ENCODE data around the gene NRXN3. TPM values are rescaled to one million over a fixed set of nuclear protein-coding genes. Genes with fewer than 3 reads are reported as not detected.
"Not testable (repeated sequence)": the region's sequence is repeated elsewhere in the genome, so short reads cannot be mapped to it uniquely, and the experiment has no call there.

Gene NRXN3
- total RNA-seq, 2 donors from 2014 or later, result 1.3 to 2.3 TPM

DNA sequence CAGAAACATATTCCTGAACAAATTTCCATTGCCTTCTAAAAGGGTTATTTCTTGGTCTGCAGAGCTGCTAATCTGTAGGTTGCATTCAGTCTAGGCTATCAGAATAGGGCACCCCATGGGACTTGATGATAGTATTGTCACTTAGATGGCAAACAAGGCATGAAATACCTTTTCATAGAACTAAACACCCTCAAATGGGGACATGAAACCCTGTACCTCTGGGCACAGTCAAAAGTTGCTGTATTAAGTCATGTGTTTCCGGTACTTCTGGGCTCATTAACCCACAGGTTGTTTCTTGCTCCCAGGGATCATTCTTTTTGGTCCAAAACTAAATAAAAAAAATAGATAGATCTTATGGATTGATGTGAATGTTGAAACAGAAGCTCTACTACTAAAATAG, 930.4 kb downstream of the NRXN3 start:
- ATAC-seq (no peak), DNase-seq (no peak)
- H3K27ac ChIP-seq, result no peak overlapping the region
- 96 to 100% methylated on average over 1 of the region's 1 CpG for WGBS, 2 donors
- TF ChIP-seq POLR2A (IDR thresholded peaks at IDR 0.05), result no peak
- TF ChIP-seq, protein P1, sequence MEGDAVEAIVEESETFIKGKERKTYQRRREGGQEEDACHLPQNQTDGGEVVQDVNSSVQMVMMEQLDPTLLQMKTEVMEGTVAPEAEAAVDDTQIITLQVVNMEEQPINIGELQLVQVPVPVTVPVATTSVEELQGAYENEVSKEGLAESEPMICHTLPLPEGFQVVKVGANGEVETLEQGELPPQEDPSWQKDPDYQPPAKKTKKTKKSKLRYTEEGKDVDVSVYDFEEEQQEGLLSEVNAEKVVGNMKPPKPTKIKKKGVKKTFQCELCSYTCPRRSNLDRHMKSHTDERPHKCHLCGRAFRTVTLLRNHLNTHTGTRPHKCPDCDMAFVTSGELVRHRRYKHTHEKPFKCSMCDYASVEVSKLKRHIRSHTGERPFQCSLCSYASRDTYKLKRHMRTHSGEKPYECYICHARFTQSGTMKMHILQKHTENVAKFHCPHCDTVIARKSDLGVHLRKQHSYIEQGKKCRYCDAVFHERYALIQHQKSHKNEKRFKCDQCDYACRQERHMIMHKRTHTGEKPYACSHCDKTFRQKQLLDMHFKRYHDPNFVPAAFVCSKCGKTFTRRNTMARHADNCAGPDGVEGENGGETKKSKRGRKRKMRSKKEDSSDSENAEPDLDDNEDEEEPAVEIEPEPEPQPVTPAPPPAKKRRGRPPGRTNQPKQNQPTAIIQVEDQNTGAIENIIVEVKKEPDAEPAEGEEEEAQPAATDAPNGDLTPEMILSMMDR (IDR thresholded peaks at IDR 0.05), result no peak
- H3K36me3 ChIP-seq (replicated peaks in 1 of 2; ENCODE audit: insufficient read depth in 1 of 2, low read depth in 2 of 2), result no peaks in the 10 kb centered on the region
- H3K4me3 ChIP-seq, result no peak overlapping the region
- no peaks in the 10 kb centered on the region for H3K27me3 ChIP-seq
- intact Hi-C loops (cut with DNase I), result no loop called here
- no peaks in the 10 kb centered on the region for H3K9me3 ChIP-seq
- H3K4me1 ChIP-seq, result no peaks in the 10 kb centered on the region

DNA sequence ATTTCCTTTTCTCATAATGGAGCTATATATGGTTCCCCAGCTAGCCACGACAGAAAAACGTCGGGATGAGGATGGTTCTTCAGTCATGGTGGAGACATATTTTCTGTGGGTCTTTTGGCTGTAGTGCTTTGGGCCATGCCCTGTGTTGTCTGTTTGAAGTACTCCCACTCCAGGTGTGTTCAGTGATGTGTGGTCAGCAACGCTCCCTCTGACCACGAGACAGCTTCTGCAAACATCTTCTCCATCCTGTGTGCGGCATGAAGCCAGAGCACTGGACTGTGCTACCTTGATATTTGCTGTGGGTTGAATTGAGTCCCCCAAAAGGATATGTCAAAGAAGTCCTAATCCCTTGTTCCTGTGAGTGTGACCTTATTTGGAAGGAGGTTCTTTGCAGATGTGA, 931.2 kb downstream of the NRXN3 start:
- intact Hi-C loops (cut with DNase I), result no loop called here
- no peak overlapping the region for H3K27ac ChIP-seq
- 77 to 94% methylated on average over 6 of the region's 6 CpGs for WGBS, 2 donors

DNA sequence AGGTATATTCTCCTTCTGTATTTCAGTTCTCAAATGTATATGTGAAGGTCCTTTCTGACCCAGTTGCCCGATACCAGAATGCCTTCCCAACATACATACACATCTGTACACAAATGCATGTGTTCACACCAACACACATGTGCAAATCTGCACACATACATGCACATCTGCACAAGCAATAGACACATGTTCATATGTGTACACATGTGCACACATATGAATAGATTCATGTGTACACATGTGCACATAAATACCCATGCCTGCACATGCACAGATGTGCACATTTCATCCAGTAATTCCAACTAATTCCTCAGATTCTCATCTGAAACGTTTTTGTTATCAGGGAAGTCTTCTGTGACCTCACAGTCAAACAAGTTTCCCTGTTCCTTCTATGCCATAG, 933.6 kb downstream of the NRXN3 start:
- Histone ChIP-seq H3K9me3 (no peaks in the 10 kb centered on the region), H3K27me3 (no peaks in the 10 kb centered on the region), H3K4me3 (no peak overlapping the region), H3K4me1 (no peaks in the 10 kb centered on the region), H3K36me3 (replicated peaks in 1 of 2; ENCODE audit: insufficient read depth in 1 of 2, low read depth in 2 of 2) (no peaks in the 10 kb centered on the region), H3K27ac (no peak overlapping the region)
- WGBS, 2 donors, result 51 to 54% methylated on average over 2 of the region's 2 CpGs
- DNase-seq, result no peak
- TF ChIP-seq, protein P1 (IDR thresholded peaks at IDR 0.05), result no peak
- intact Hi-C loops (cut with DNase I), result no loop called here
- ATAC-seq, result no peak

More for the DNA sequence above, 931.2 kb downstream of the NRXN3 start:
- H3K9me3 ChIP-seq, result no peaks in the 10 kb centered on the region
- no peaks in the 10 kb centered on the region for H3K27me3 ChIP-seq
- H3K4me1 ChIP-seq, result no peaks in the 10 kb centered on the region
- H3K36me3 ChIP-seq (replicated peaks in 1 of 2; ENCODE audit: insufficient read depth in 1 of 2, low read depth in 2 of 2), result no peaks in the 10 kb centered on the region
- no peak overlapping the region for H3K4me3 ChIP-seq
- DNase-seq (no peak), ATAC-seq (no peak)
- no peak for TF ChIP-seq POLR2A (IDR thresholded peaks at IDR 0.05)
- TF ChIP-seq, protein P1 (IDR thresholded peaks at IDR 0.05), result no peak

DNA sequence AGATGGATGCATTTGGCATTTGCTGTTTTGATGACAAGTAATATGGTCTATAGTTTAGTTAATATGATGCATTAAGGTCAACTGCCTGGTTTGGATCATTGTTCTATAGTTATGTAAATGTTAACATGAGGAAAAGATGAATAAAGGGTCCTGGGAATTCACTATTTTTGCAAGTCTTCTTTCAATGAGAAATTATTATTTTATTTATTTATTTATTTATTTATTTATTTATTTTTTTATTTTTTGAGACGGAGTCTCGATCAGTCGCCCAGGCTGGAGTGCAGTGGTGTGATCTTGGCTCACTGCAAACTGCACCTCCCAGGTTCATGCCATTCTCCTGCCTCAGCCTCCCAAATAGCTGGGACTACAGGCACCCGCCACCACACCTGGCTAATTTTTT, 940.4 kb downstream of the NRXN3 start:
- H3K9me3 ChIP-seq; DNase-seq; H3K4me3 ChIP-seq; H3K27me3 ChIP-seq; H3K27ac ChIP-seq; H3K4me1 ChIP-seq; intact Hi-C loops (cut with DNase I); H3K36me3 ChIP-seq (replicated peaks in 1 of 2; ENCODE audit: insufficient read depth in 1 of 2, low read depth in 2 of 2); ATAC-seq: not testable (repeated sequence)
- 46 to 48% methylated on average over 4 of the region's 4 CpGs for WGBS, 2 donors

DNA sequence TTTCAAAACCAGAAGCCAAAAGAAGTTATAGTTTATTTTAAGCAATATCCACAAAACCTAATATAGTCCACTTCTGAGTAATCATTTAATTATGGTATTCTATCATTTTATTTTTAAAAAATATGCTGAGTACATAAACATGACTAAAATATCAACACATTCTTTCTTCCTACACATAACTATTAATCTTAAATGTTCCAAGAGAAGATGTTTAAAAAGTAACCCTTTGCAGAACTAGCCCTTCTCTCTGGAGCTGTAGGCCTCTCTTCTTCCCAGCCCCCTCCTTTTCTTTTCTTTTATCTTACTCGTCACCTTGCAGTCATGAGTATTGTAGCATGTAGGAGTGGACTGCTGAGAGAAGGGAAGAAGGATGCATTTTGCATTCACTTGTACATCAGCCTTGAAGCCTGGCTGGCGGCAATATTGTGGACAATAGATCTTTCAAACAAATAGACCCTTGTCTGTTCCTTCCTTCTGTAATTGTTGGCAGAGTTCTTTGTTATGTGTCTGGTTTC, 941.9 kb downstream of the NRXN3 start:
- DNase-seq, result no peak
- H3K27me3 ChIP-seq, result no peaks in the 10 kb centered on the region
- WGBS, 2 donors, result 18 to 26% methylated on average over 2 of the region's 2 CpGs
- no peaks in the 10 kb centered on the region for H3K4me1 ChIP-seq
- no peak for ATAC-seq
- H3K4me3 ChIP-seq, result no peak overlapping the region
- intact Hi-C loops (cut with DNase I), result no loop called here
- no peaks in the 10 kb centered on the region for H3K36me3 ChIP-seq (replicated peaks in 1 of 2; ENCODE audit: insufficient read depth in 1 of 2, low read depth in 2 of 2)
- TF ChIP-seq, protein P1 (IDR thresholded peaks at IDR 0.05), result no peak
- TF ChIP-seq POLR2A (IDR thresholded peaks at IDR 0.05), result no peak
- H3K9me3 ChIP-seq, result no peaks in the 10 kb centered on the region
- no peak overlapping the region for H3K27ac ChIP-seq

Data from body of pancreas (tissue), 4 donors.